NCI-H146 treated with DMSO at 0.1 percent for 48 hours (cell line): Measurements from ENCODE around the gene ARMC9.
A peak's percentile ranks its signal among the peaks of the same experiment; 100 is the strongest.

ENCODE experiments used
- DNase-seq: peaks from one replicate; lab custom pipeline; 2025; ENCODE audit not compliant: unreplicated experiment; lab: John Stamatoyannopoulos, UW

ARMC9 gene

DNA sequence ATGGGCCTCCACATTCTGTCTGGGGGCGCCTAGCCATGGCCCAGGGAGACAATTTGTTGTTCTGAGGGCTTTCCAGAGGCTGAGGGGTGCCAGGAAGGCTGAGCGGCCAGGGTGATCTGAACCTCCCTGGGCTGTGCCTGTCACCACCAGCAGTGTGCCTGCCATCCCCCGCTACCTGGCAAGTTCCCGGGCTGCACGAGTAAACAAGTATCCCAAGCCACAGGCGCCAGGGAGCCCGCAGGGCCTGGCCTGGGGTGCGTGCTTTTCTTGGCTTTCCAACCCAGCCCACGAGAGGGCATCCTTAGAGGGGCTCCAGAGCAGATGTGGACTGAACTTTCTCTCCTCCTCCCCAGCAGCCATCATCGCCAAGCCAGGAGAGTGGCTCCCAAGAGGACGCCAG lies 162.0 kb downstream of the ARMC9 start:
- DNase-seq, result no peak

DNA sequence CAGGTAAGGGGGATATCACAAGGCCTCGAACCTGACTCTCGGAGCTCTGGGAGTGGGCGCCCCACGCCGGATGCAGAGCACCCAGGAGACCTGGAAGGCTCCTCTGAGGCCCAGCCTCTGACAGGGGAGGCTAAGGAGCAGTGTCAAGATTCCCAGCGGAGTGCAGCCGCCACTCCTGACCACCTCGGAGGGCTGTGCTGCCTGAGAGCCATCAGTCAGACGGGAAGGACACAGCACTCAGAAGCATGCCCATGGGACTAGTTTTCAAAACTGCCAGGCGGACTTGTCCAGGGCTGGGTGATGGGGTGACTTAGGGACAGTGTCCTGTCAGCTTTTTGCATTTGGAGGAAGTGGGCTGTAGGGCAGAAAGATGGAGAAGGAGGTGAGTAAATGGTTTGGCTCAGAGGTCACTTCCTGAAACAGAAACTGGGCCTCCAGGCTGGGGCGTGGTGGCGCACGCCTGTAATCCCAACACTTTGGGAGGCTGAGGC lies 162.5 kb downstream of the ARMC9 start:
- no peak for DNase-seq

DNA sequence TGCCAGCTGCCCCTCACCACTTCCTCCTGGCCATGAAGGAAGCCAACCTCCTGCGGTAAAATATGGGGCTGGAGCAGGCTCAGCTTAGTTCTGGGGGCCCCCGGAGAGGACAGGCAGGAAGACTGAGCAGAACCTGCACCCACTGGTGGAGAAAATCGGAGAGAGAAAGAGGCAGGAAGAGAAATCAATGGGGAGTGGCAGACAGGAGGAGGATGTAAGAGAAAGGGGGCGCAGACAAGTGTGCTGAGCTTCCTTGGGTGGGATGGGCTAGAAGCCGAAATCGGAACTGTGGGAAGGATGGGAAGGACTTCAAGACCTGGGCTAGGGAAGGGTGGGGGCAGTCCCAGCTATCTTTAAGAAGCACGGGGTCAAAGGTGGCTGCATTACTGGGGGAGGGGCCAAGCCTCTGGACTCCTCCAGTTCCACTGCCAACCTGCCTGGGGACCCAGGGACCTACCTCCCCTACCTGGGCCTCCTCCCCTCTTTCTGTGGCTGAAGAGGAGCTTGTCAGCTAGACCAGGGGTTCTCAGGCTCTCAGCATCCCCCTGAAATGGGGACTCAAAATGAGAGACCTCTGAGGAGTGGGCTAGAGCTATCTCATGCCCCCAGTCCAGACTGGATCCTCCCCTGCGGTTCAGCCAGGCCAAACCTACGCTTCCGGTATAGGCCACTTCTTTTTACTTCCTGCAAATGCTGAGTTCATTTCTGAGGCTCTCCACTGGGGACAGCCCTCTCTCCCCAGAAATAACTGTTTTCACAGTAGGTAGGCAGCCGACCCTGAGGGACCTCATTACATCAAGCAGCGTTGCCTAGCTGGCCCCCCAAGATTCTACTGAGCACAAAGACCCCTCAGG lies 163.5 kb downstream of the ARMC9 start:
- no peak for DNase-seq

DNA sequence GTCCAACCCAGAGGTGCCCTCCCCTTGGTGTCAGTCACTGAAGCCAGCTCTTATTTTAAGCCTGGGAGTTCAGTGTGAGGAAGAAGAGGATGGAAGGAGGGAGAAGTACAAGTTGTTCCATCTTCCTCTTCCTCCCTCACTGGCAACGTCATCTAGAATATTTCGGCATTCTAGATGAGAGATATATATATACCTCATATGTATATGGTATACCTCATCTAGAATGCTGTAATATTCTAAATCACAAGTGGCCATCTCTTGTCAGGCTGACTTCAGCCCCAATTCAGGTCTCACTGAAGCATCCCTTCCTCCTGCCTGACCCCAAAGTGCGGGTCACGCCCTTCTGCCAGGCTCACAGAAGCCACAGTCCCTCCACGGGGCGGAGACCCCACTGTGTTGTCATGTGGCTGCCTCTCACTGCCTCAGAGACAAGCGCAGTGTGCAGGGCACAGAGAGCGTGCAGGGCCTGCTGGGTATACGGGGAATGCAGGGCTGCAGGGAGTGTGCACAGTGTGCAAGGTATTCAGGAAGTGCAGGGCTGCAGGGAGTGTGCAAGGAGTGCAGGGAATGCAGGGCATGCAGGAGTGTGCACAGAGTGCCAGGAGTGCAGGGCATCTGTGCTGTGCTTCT lies 164.2 kb downstream of the ARMC9 start:
- no peak for DNase-seq

DNA sequence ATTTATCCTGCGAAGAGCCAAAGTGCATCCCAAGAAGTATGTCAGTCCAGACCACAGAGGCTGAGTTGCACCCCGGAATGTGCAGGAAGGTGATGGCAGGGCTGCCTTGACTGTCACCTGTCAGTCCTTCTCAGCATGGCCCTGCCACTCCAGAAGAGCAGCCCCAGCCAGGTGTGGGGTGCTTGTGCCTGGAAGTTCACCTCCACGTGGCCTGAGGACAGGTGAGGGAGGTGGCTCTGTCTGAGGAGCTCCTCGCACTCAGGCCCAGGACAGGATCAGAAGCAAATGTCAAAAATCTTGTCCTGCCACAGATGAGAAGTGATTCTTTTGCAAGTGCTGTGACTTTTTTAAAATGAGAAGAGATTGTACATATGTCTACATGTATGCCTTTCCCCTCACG lies 165.6 kb downstream of the ARMC9 start:
- no peak for DNase-seq

DNA sequence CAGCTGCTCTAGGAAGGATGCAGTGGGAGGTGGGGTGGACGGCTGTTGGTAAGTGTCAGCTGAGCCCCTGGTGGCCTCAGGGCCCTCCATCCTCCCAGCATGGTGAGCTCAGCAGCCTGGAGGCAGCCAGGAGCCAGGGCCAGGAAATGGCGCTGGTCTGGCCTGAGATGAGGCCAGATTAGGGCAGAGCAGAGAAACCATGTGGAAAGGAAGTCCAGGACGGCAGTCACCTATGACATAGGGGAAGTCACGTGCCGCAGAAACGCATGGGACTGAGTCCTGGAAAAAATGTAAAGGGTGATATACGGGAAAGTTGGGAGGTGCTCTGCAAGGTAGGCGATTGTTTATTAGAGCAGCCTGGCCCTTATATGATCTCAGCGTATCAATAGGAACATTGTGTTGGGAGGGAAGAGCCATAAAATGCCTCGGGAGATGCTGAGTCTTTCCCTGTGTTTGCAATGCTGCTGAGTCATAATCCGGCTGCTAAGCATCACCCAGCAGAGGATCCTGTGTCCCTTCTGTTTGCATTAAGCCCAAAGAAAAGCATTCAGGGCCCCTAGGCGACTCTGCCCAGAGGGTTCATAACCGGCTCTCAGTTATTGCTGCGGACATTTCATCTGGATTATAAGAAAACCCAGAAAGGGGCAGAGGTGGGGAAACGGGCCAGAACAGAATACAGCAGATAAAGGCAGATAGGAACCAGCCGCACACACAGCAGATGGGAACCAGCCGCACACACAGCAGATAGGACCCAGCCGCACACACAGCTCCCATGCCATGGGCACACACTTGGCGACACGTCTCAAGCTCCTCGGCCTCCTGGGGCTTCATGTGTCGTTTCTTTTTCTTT lies 166.8 kb downstream of the ARMC9 start:
- peak; percentile 55 for DNase-seq

DNA sequence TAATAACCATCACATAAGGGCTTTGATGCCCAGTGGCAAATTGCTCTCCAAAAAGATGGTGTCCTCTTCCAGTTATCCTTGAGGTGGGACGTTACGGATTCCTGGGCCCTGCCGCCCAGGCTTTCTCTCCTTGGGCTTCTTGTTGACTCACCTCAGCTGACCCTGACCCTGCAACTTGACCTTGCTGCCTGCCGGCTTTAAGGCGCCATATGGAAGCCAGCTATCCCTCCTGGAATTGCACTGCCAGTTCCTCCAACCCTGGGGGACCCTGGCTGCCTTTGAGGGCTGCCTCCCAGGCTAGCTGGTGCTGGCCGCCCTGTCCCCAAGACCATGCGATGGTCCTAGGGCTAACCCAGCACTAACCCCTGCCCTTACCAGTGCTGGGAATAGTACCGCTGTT lies 168.7 kb downstream of the ARMC9 start:
- DNase-seq, result no peak

DNA sequence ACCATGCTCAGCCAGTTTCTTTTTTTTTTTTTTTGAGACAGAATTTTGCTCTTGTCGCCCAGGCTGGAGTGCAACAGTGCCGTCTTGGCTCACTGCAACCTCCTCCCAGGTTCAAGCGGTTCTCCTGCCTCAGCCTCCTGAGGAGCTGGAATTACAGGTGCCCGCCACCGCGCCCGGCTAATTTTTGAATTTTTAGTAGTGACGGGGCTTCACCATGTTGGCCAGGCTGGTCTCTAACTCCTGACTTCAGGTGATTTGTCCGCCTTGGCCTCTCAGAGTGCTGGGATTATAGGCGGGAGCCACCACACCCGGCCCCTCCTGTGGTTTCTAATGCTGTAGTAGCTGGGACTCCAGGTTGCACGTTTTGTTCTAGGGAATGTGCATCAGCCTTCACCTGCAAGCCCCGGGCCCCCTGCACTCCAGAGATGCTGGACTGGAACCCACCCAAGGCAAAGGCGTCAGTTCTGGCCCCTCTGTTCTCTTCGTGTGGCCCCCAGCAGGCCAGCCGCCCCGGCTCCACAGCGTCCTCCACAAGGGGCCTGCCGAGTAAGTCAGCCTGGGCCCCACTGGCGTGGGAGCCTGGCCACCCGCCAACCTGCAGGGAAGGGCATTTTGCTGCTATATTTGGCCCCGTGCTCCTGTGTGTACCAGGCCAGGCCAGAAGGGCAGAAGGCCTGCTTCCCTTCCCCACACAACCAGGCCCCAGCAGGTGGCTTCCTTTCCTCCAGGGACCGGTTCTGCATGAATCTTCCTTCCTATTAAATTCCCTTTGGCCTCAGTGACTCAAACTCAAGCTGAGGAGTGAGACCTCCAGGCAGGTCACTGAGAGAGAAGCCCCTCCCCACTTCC lies 171.4 kb downstream of the ARMC9 start:
- DNase-seq, result no peak

DNA sequence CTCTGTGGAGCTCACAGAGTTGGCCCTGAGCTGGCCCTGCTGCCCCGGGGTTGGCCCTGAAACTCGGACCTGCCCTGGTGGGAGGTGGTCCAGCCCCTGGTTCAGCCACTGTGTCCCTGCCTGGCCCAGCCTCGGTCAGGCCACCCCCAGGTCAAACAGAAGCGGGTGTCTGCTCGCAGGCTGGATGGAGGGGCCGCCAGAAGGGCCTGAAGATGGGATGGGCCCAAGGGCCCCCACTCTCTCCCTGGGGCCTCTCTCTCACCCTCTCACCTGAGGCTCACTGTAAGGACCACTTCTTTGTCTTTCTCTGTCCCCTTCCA lies 172.0 kb downstream of the ARMC9 start:
- no peak for DNase-seq

DNA sequence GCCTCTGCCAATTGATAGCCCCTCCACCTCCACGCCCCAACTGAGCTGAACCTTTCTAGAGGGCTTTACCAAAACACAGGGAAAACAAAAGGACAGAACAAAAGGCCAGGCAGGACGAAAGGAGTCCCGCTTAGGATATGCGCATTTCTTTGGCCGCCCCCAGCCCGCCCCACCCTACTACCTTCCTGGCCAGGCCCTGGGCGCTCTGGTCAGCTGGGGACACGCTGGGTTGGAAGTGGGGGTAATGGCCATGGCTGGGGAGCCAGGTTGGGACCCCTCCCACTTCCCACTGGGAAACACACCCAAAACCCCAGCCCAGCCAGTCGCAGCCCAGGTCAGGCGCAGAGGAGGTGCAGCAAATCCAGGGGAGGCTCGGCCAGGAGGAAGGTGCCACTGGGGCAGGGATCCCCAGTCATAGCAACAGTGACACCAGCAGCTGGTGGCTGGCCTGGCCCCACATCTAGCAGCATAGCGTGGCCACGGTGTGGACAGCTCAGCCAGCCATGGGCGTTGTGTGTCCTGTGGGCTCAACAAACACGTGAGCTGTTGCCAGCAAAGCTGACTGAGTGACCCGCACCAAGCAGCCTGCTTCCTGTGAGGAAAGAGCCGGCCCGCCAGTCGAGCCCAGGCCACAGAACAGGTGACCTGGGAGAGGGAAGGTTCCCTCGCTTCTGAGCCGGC lies 172.5 kb downstream of the ARMC9 start:
- no peak for DNase-seq

DNA sequence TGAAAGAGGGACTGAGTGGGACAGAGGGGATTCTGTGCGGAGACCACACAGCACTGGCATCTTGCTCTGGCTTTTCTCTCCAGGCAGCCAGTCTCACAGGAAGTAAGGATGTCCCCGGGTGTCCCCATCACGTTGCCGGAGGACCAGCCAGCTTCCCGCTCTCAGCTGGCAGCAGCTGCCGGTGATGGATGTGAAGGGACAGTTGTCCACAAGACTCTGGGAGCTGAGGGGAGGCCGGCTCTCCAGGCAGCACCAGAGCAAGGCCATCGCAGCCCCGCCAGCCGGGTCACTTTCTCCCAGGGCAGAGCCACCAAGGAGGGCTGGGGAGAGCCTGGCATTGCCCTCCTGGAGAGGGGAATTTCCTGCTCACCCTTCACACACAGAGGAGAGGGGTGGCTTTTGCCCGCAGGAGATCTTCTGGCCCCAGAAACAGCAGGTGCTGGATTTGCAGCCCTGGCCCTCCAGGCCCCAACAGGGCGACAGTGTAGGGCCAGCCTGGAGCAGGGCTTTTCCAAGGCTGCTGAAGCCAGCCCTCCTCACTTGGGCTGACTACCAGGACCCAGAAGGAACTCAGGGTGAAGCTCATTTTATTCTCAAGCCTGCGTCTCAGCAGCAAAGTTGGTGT lies 173.1 kb downstream of the ARMC9 start:
- no peak for DNase-seq

DNA sequence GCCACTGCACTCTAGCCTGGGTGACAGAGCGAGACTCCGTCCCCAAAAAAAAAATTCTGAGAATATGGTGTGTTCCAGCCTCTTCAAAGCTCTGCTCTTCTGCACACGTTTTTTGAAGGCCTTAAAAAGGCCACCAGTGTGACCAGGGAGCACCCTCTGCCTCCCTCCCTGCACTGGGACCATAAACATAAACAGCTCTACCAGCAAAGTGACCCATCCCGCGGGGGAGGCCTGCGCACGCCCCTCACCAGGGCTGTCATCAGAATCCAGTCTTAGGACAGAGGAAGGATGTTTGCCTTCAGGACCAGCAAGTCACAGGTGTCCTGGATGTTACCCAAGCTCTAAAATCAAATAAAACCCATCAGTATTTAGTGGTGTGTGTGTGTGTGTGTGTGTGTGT lies 173.9 kb downstream of the ARMC9 start:
- no peak for DNase-seq

DNA sequence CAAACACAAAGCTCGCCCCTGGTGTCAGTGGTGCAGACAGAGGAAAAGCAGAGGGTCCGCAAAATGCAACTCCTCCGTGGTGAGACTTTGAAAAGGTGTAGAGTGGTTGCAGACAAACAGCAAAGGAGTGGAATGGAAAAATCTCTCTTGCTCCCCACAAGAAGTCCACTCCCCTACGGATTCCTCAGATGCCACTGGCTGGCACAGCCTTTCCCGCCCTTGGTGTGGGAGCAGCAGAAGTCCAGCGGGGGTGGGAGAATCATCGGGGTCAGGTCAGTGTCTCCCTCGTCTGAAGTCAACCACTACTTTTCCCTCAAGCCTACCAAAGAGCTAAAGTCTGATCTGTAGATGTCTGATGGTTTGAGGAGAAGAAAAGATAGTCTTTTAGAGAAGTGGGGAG lies 174.8 kb downstream of the ARMC9 start:
- no peak for DNase-seq

DNA sequence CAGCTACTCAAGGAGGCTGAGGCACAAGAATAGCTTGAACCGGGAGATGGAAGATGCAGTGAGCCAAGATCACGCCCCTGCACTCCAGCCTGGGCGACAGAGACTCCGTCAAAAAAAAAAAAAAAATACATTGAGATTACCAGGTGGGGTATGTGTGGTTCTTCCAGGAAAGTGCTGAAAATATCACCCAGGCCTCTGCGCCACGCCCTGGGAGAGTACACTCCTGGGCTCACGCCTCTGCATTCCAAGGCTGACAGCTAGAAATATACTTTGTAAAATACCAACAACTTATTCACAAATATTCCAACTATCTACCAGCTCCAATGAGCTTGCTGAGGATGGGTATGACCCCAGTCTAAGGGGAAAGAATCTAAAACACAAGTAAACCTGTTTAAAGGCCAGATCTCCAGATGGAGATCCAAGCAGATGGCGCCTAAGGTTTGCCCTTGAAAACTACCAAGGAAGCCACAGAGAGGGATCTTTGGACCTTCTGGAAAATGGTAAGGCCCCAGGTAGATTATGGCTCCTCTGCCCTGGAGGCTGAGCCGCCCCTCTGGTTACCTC lies 175.4 kb downstream of the ARMC9 start:
- no peak for DNase-seq

DNA sequence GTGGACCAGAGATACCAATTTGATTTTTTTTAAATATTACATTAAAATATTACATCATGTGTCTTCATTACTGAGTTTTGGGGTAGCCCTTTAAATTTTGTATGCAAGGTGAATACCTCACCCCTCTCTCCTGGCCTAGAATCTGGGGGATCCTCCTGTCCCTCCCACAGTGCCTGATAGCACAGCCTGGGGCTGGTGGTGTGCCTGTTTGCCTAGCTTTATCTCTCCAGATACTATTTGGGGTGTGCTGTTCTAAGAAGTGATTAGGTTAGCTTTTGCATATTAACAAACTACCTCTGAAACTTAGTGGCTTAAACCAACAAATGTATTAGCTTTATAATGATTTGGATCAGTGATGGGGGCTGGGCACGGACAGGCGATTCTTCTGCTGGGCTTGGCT lies 176.3 kb downstream of the ARMC9 start:
- no peak for DNase-seq

DNA sequence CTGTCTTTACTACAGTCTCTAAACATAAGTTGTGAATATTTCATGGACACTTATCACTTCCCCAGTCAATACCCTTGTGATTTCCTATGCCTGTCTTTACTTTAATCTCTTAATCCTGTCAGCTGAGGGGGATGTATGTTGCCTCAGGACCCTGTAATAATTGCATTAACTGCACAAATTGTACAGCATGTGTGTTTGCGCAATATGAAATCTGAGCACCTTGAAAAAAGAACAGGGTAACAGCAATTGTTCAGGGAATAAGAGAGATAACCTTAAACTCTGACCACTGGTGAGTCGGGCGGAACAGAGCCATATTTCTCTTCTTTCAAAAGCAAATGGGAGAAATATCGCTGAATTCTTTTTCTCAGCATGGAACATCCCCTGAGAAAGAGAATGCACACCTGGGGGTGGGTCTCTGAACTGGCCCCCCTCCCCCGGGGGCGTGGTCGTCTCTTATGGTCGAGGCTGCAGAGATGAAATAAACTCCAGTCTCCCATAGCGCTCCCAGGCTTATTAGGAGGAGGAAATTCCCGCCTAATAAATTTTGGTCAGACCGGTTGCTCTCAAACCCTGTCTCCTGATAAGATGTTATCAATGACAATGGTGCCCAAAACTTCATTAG lies 177.7 kb downstream of the ARMC9 start:
- peak; percentile 20 for DNase-seq

DNA sequence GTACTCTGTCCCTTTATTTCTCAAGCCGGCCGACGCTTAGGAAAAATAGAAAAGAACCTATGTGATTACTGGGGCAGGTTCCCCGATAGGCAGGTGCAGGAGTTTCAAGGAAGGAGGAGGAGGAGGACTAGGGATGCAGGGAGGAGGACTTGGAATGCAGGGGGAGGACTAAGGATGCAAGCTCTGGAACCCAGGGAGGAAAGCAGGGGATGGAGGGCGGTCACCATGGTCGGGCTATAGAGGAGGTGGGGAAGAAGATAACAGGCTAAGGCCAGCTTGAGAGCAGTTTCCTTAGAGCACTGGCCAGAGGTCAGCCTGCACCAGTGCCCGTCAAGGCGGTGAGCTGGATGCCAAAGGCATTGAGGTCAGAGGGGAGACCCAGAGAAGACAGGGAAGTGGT lies 178.4 kb downstream of the ARMC9 start:
- DNase-seq, result no peak

DNA sequence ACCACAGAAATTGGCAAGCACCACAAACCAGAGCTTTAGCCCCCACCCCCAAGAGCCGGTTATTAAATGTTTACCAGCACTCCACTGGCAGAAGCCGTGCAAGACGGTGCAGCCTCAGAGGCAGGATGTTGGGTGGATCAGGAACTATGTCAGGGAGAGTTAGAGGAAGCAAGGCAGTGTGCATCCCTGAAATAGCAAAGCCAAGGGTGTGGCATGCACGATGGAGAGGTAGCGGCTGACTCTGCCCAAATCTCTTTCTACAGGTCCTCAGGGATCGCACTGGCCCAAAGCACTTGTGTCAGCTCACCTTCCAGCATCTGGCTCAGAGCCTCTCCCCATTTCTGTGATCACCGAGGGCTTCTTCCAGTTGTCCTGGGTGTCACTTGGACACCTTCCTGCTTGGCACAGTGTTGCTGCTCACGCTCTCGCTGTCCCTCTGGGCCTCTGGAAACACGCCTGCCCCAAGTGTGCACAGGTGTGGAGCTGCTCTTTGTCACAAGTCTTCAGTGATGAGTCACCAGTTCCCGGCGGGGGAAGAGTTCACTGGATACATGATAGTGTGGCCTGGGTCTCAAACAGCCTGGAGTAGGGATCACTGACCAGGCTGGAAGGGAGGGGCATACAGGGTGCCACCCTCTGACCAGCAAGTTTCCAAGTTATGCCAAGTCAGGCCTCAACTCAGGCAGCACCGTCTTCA lies 179.7 kb downstream of the ARMC9 start:
- no peak for DNase-seq
